Endodermal cell (in vitro differentiated cells): ENCODE data around the gene SH2D5. TPM values are rescaled to one million over a fixed set of nuclear protein-coding genes. Genes with fewer than 3 reads are reported as not detected.
A peak's percentile ranks its signal among the peaks of the same experiment; 100 is the strongest.
"Not testable (repeated sequence)": the region's sequence is repeated elsewhere in the genome, so short reads cannot be mapped to it uniquely, and the experiment has no call there.

ENCODE experiments used
- DNase-seq: peaks from one replicate; pipeline ENCODE4 v3.0.0-alpha.2; 2017
- H3K27ac ChIP-seq: 2 replicates; pipeline ENCODE4 v1.5.1; 2013; ENCODE audit warnings: mild to moderate bottlenecking, low read depth, low read length, moderate library complexity
- H3K27me3 ChIP-seq: 2 replicates; pipeline ENCODE4 v1.6.1; 2013; ENCODE audit warnings: mild to moderate bottlenecking, low read length, moderate library complexity; ENCODE audit not compliant: insufficient read depth, control insufficient read depth, poor library complexity, severe bottlenecking
- H3K36me3 ChIP-seq: 2 replicates; pipeline ENCODE4 v1.7.0; 2013; ENCODE audit warnings: mild to moderate bottlenecking, low read length, moderate library complexity; ENCODE audit not compliant: control insufficient read depth, insufficient read depth
- H3K4me1 ChIP-seq: one replicate; pipeline ENCODE4 v1.7.0; 2013; ENCODE audit warnings: low read length; ENCODE audit not compliant: control insufficient read depth, insufficient read depth
- H3K4me3 ChIP-seq: 2 replicates; pipeline ENCODE4 v1.5.1; 2013; ENCODE audit warnings: mild to moderate bottlenecking, low read length, moderate library complexity
- H3K9ac ChIP-seq: 2 replicates; pipeline ENCODE4 v1.6.1; 2013; ENCODE audit warnings: mild to moderate bottlenecking, low read length, moderate library complexity; ENCODE audit not compliant: poor library complexity, severe bottlenecking; ENCODE audit errors: extremely low read depth
- H3K9me3 ChIP-seq: 2 replicates; pipeline ENCODE4 v1.6.1; 2013; ENCODE audit warnings: mild to moderate bottlenecking, low read length, moderate library complexity; ENCODE audit not compliant: control insufficient read depth
- H3K27ac Mint-ChIP-seq: 2 replicates; pipeline ENCODE4 v1.8.0; 2020; ENCODE audit warnings: mixed read lengths
- H3K27me3 Mint-ChIP-seq: 2 replicates; pipeline ENCODE4 v1.8.0; 2021; ENCODE audit warnings: mild to moderate bottlenecking, mixed read lengths; ENCODE audit not compliant: insufficient read depth
- H3K36me3 Mint-ChIP-seq: 2 replicates; pipeline ENCODE4 v1.8.0; 2020; ENCODE audit warnings: low read depth, mixed read lengths
- H3K4me1 Mint-ChIP-seq: 2 replicates; pipeline ENCODE4 v1.8.0; 2020; ENCODE audit warnings: mixed read lengths
- H3K4me3 Mint-ChIP-seq: 2 replicates; pipeline ENCODE4 v1.8.0; 2020; ENCODE audit warnings: mild to moderate bottlenecking, moderate library complexity, mixed read lengths
- H3K9me3 Mint-ChIP-seq: 2 replicates; pipeline ENCODE4 v1.8.0; 2020; ENCODE audit warnings: mild to moderate bottlenecking, mixed read lengths
- WGBS, 2 experiments: methylation state at CpG; one replicate each; pipeline versions ENCODE4 v1.1.5 to v1.1.7; 2013; ENCODE audit warnings: missing lambda C conversion rate in 2 of 2, mixed read lengths in 1 of 2; ENCODE audit not compliant: insufficient coverage in 1 of 2, insufficient read length in 1 of 2; 5-methylcytosine and 5-hydroxymethylcytosine counted together
- total RNA-seq, 2 donors: library from RNA; stranded (reverse); fragmentation: NEBNext Ultra II Directional in 1 of 2; extraction: Animal tissue kit (Norgen Biotek cat#: 25700) in 1 of 2; gene quantifications; 2 replicates in 1 of 2; 3 replicates in 1 of 2; pipeline ENCODE4 v1.2.1, GENCODE V29; 2021
- TF ChIP-seq, protein P1 (sequence below): fragments of 200-600 bp; sonication (generic); conservative IDR thresholded peaks from 2 replicates; pipeline ENCODE4 v1.5.0; 2021; ENCODE audit warnings: antibody characterized with exemption, mild to moderate bottlenecking

Gene SH2D5
- total RNA-seq, 2 donors from 2014 or later = 4.0 to 5.0 TPM

GRCh38 chr1:20719261-20719660, 13.2 kb downstream of the SH2D5 start:
- H3K27me3 Mint-ChIP-seq = peaks cover 33% of the 10 kb centered on the region
- no peaks in the 10 kb centered on the region for H3K4me1 Mint-ChIP-seq
- WGBS, 2 experiments = 90 to 92% methylated on average over 4 to 8 of the region's 8 CpGs
- H3K27me3 ChIP-seq = peaks cover 24% of the 10 kb centered on the region
- no peaks in the 10 kb centered on the region for H3K9me3 ChIP-seq
- DNase-seq = peak; percentile 30
- no peak overlapping the region for H3K27ac Mint-ChIP-seq
- H3K4me3 Mint-ChIP-seq = no peak overlapping the region
- H3K4me1 ChIP-seq = no peaks in the 10 kb centered on the region
- no peaks in the 10 kb centered on the region for H3K36me3 Mint-ChIP-seq
- H3K4me3 ChIP-seq = no peak overlapping the region
- no peaks in the 10 kb centered on the region for H3K36me3 ChIP-seq
- H3K9ac ChIP-seq = no peak overlapping the region
- TF ChIP-seq, protein P1, sequence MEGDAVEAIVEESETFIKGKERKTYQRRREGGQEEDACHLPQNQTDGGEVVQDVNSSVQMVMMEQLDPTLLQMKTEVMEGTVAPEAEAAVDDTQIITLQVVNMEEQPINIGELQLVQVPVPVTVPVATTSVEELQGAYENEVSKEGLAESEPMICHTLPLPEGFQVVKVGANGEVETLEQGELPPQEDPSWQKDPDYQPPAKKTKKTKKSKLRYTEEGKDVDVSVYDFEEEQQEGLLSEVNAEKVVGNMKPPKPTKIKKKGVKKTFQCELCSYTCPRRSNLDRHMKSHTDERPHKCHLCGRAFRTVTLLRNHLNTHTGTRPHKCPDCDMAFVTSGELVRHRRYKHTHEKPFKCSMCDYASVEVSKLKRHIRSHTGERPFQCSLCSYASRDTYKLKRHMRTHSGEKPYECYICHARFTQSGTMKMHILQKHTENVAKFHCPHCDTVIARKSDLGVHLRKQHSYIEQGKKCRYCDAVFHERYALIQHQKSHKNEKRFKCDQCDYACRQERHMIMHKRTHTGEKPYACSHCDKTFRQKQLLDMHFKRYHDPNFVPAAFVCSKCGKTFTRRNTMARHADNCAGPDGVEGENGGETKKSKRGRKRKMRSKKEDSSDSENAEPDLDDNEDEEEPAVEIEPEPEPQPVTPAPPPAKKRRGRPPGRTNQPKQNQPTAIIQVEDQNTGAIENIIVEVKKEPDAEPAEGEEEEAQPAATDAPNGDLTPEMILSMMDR = no peak
- no peak overlapping the region for H3K27ac ChIP-seq
- no peaks in the 10 kb centered on the region for H3K9me3 Mint-ChIP-seq

GRCh38 chr1:20718343-20718882, 14.1 kb downstream of the SH2D5 start:
- not testable (repeated sequence) for H3K27ac ChIP-seq, H3K9ac ChIP-seq, H3K4me1 ChIP-seq, H3K9me3 ChIP-seq, H3K9me3 Mint-ChIP-seq, H3K36me3 Mint-ChIP-seq, DNase-seq, H3K4me1 Mint-ChIP-seq, H3K36me3 ChIP-seq
- H3K4me3 ChIP-seq = peak overlapping the region; percentile 73
- Mint-ChIP-seq H3K4me3 (peak overlapping the region; percentile 58), H3K27ac (peak overlapping the region; percentile 17), H3K27me3 (peaks cover 33% of the 10 kb centered on the region)
- H3K27me3 ChIP-seq = peaks cover 24% of the 10 kb centered on the region
- 76 to 79% methylated on average over 16 to 17 of the region's 17 CpGs for WGBS, 2 experiments

DNA sequence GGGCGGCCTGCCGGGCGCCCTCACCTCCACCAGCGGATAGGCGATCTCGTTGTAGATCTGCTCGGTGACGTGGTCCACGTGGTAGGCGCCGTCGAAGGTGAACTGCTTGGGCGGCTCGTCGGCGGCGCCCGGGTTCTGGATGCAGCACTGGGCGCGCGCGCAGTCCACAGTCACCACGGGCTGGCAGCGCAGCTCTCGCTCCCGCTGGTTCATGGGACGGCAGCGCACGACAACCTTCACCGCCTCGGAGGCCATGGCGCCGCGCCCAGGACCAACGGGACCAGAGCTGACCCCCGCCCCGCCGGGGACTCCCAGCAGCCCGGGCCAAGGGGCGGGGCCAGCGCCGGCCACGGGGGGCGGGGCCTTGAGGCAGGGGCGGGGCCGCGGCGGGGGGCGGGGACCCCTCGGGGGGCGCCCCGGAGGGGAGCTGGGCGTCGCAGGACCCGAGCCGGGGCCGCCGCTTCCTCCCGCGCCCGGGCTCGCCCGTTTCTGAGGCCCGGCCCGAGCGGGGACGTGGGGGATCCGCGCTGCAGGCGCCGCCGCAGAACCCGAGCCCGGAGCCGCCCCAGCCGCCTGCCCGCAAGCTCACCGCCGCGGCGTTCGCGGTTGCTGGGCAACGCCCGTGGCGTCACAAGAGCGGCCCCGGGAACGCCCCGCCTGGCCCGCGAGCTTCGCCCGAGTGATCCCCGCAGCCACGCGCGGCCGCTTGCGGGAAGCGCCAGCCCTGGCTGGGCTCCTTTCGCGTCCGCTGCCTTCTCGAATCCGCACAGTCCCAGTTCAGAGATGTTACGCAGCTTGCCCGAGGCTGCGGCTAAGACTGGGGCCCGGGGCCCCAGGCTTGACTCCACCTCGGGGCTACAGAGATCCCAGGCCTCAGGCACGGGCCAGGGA, 14.8 kb downstream of the SH2D5 start, which contains the start of gene KIF17:
Gene KIF17 (minus strand): TSS at position 556 of the 891 bp plus-strand sequence. CDS start 301 bp downstream, at position 255.
- Mint-ChIP-seq H3K4me1 (no peaks in the 10 kb centered on the region), H3K9me3 (no peaks in the 10 kb centered on the region), H3K27me3 (peaks cover 33% of the 10 kb centered on the region), H3K4me3 (peak within 1 kb of the TSS; percentile 58), H3K36me3 (no peaks in the 10 kb centered on the region), H3K27ac (peak within 1 kb of the TSS; percentile 17)
- TF ChIP-seq, protein P1 = no peak
- peaks cover 24% of the 10 kb centered on the region for H3K27me3 ChIP-seq
- 6 to 13% methylated on average over 24 to 111 of the region's 112 CpGs for WGBS, 2 experiments
- no peak within 1 kb of the TSS for H3K27ac ChIP-seq
- no peaks in the 10 kb centered on the region for H3K9me3 ChIP-seq
- H3K36me3 ChIP-seq = no peaks in the 10 kb centered on the region
- H3K4me1 ChIP-seq = no peaks in the 10 kb centered on the region
- no peak within 1 kb of the TSS for H3K9ac ChIP-seq
- peak within 1 kb of the TSS; percentile 73 for H3K4me3 ChIP-seq
- peak; percentile 91 for DNase-seq
